Ovary (tissue), 3 donors: ENCODE measurements around the gene PAK1.

ENCODE experiments used
- CTCF ChIP-seq, 3 donors: fragments of 450-650 bp in 2 of 3; fragments of 200-600 bp in 1 of 3; IDR thresholded peaks; one replicate each; pipeline versions ENCODE4 v1.5.1 to v1.8.0; 2016 to 2022; ENCODE audit warnings: antibody characterized with exemption in 3 of 3, mild to moderate bottlenecking in 1 of 3
- POLR2A ChIP-seq: fragments of 450-650 bp; IDR thresholded peaks from one replicate; pipeline ENCODE4 v1.6.1; 2017; ENCODE audit warnings: antibody characterized with exemption, mild to moderate bottlenecking, moderate library complexity
- donor health status: DM: no; HTN: no; CAD: no.

- TF ChIP-seq POLR2A (no peak), CTCF (IDR thresholded peaks at IDR 0.05) (no peak)
Measured at GRCh38 chr11:77471558-77472193, 2.2 kb downstream of the PAK1 start.
